Adrenal gland (tissue), 5 donors: ENCODE data around the gene RPS6KC1.

Source experiments
- POLR2A ChIP-seq, 2 donors: fragments of 450-650 bp; IDR thresholded peaks; one replicate each; pipeline ENCODE4 v1.6.1; 2017; ENCODE audit warnings: antibody characterized with exemption in 2 of 2, mild to moderate bottlenecking in 2 of 2, moderate library complexity in 1 of 2
- TF ChIP-seq, protein P1 (sequence below), 6 experiments: fragments of 450-650 bp in 4 of 6; fragments of 200-600 bp in 2 of 6; sonication (generic) in 1 of 6; IDR thresholded peaks; 1 replicate in 5 of 6; 2 replicates in 1 of 6; pipeline versions ENCODE4 v1.5.1 to v1.8.0; 2016 to 2021; ENCODE audit warnings: antibody characterized with exemption in 6 of 6, mild to moderate bottlenecking in 2 of 6, moderate library complexity in 1 of 6
- donor health status: DM: no; HTN: no; CAD: no.

DNA sequence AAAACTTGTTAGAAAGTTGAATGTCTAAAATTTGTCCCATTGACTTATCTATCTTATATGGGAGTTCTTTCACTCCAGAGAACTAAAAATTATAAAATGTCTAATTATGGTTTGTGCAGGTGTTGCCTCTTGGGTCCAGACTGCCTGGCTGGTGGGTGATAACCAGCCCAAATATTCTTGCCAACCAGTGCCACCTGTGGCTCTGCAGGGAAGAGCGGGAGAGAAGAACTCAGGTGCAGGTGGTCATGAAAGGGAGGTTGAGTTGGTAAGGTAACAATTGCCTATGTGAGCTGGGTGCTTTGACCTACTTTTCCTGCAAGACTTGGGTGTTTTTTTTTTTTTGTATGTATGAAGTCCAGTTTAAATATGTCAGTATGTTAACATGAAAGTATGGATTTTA lies 10.2 kb downstream of the RPS6KC1 start:
- TF ChIP-seq, protein P1, sequence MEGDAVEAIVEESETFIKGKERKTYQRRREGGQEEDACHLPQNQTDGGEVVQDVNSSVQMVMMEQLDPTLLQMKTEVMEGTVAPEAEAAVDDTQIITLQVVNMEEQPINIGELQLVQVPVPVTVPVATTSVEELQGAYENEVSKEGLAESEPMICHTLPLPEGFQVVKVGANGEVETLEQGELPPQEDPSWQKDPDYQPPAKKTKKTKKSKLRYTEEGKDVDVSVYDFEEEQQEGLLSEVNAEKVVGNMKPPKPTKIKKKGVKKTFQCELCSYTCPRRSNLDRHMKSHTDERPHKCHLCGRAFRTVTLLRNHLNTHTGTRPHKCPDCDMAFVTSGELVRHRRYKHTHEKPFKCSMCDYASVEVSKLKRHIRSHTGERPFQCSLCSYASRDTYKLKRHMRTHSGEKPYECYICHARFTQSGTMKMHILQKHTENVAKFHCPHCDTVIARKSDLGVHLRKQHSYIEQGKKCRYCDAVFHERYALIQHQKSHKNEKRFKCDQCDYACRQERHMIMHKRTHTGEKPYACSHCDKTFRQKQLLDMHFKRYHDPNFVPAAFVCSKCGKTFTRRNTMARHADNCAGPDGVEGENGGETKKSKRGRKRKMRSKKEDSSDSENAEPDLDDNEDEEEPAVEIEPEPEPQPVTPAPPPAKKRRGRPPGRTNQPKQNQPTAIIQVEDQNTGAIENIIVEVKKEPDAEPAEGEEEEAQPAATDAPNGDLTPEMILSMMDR (IDR thresholded peaks at IDR 0.05), result no peak
- no peak for TF ChIP-seq POLR2A (IDR thresholded peaks at IDR 0.05)
